Renal cortical epithelial cell (primary cell): Measurements from ENCODE around the gene KRT72. TPM values are rescaled to one million over a fixed set of nuclear protein-coding genes. Genes with fewer than 3 reads are reported as not detected.

Source experiments
- DNase-seq: peaks from one replicate; pipeline ENCODE4 v3.0.0-alpha.2; 2011; ENCODE audit warnings: low read depth
- total RNA-seq: library from RNA; depleted of rRNA; stranded (reverse); fragments of >200 nt; gene quantifications from 2 replicates; pipeline ENCODE4 v1.2.3, GENCODE V29; 2014

KRT72 gene
- not detected in 2 replicates for total RNA-seq

DNA sequence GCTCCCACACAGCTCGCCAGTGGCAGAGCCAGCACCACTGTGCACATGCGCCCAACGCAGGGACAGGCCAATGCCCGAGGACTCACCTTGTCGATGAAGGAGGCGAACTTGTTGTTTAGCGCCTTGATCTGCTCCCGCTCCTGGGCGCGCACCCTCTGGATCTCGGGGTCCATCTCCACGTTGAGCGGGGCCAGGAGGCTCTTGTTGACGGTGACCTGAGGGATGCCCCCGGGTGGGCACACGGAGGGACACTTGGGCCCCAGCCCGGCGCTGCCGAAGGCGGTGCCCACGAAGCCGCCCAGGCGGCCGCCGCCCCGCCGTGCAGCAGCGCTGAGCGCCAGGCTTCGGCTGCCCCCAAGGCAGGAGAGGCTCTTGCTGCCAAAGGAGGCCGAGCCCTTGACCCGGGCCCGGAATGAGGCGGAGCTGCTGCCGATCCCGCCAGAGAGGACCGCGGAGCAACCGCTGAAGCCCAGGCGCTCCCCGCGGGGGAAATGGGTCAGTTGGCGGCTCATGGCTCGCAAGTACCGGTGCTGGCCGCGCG lies at the start of gene KRT72:
Gene KRT72 (minus strand): TSS at position 523 of the 541 bp plus-strand sequence. CDS start 11 bp downstream, at position 512.
- DNase-seq: no peak

GRCh38 chr12:52650520-52651081 lies 49.3 kb upstream of the KRT72 start:
- DNase-seq: peak; percentile 16

GRCh38 chr12:52649066-52649465 lies 47.8 kb upstream of the KRT72 start:
- no peak for DNase-seq

DNA sequence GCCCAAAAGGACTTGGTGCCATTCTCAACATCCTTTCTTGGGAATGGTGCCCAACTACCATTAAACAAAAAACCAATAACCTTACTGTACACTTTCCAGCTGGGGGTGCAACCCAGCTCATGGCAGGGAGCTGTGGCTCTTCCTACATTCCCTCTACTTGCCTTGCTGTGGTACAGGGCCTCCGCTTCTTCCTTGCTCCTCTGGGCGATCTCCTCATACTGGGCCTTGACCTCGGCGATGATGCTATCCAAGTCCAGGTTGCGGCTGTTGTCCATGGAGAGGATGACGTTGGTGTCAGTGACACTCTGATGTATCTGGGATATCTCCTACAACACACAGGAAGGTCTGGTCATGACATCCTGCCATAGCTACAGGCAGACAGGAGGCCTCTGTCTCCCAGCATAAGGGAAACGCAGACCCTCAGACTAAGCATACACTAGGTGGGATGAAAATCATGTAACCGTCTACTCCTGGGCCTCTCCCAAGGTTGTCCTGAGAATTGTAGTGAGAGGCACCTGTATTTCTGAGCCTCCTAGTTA lies 46.8 kb upstream of the KRT72 start:
- no peak for DNase-seq

GRCh38 chr12:52647601-52648000 lies 46.3 kb upstream of the KRT72 start:
- DNase-seq: no peak

GRCh38 chr12:52646613-52647012 lies 45.4 kb upstream of the KRT72 start:
- no peak for DNase-seq

DNA sequence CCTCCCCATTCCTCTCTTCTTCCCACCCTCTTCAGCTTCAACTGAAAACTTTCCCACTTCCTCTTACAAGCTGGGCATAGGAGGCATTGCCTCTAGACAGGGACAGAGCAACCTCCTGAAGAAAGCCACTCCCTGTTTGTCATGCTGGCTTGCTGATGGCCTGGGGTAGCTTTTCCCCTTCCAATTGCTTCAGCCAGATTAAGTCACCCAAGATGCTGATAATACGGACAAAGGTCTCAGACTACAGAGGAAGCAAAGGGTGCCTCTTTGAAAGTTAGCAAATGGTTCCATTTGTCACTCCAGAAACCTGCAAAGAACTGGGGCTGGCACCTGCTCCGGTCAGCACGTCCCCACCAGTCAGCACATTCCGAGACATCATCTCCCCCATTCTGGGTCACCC lies 44.7 kb upstream of the KRT72 start:
- DNase-seq: no peak

DNA sequence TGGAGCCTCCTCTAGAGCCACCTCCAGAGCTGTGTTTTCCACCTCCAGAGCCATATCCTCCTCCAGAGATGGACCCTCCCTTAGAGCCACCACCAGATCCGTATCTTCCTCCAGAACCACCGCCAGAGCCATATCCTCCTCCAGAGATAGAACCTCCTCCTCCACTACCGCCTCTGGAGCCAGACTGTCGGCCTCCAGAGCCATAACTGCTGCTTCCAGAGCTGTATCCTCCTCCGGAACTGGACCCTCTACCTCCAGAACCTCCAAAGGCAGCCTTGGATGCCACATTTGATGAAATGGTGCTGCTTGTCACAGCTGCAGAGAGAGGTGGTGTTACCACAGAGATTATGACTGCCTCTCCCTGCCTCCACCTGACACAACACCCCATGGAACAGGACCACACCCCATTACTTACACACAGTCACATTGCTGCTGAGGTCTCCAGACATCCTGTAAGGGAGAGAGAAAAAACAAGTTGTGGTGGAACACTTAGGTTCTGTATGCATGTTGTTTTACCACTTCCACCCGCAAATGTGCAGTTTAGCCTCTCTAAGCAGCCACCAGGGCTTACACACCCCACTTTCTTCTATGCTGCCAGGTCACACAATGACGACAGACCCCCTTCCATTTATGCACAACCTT lies 44.0 kb upstream of the KRT72 start:
- DNase-seq: no peak

- DNase-seq: no peak
Observed at GRCh38 chr12:52644078-52644415, 42.8 kb upstream of the KRT72 start.

GRCh38 chr12:52643233-52644077 lies 42.2 kb upstream of the KRT72 start:
- DNase-seq: no peak

DNA sequence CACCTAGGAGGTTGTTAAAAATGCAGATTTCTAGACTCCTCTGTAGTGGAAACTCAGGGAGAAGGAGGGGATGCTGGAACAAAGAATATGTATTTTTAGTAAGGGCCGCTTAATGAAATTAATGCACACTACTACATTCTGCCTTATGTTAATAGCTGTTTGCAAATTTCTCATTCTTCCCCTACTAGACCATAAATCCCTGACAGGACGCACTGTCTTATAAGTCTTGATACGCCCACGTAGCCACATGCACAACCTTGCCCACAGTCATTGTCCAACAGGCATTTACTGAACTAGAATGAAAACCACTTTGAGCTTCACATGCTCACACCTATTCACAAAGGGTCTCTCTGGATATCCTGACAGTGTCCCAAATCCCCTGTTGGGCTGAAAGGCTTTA lies 40.2 kb upstream of the KRT72 start:
- no peak for DNase-seq

DNA sequence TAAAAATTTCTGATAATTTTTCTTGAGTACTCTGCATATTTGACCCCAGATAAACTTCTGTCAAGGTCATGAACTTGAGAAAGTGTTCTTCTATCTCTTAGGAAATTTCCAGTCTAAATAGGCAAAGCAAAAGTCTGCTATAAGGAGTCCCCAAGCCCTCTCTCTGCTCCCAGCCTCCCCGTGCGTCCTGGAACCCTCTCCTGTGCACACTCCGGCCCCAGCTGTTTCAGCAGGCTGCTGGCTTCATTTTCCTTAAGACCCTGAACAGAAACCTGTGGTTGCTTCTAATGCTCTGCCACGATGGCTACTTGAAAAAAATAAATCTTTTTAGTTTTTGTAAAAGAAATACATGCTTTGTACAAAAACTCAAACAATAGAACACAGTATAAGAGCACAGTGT lies 36.0 kb upstream of the KRT72 start:
- no peak for DNase-seq

DNA sequence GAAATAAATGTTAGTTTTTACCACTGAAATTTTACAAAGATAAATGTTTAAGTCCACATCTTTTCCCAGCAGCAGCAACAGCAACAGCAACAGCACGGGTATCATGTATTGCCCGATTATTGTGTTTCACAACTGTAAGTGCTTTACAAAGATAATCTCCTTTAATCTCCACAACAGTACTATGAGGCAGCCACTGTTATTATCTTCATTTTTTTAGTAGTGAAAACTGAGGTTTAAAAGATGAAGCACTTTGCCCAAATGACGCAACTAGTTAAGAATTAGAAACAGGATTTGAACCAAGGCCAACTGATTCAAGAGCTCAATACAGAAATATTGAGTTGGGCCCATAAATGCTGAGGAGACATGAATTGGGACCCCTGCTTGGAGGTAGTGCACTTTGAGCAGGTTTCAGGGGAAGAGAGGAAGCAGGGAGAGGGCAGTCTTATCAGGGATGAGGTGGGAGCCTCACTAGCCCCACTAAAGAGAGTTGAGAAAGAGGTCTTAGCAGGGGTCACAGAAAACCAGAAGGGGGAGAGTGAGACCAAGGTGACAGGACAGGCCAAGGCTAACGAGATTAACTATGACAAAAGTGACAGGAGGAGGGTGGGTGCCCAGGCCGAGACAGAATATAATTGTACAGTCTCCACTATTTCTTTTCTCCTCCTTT lies 35.5 kb upstream of the KRT72 start:
- no peak for DNase-seq

- DNase-seq: no peak
Observed at GRCh38 chr12:52636189-52636588, 34.9 kb upstream of the KRT72 start.

GRCh38 chr12:52634266-52635056 lies 33.2 kb upstream of the KRT72 start:
- DNase-seq: no peak

DNA sequence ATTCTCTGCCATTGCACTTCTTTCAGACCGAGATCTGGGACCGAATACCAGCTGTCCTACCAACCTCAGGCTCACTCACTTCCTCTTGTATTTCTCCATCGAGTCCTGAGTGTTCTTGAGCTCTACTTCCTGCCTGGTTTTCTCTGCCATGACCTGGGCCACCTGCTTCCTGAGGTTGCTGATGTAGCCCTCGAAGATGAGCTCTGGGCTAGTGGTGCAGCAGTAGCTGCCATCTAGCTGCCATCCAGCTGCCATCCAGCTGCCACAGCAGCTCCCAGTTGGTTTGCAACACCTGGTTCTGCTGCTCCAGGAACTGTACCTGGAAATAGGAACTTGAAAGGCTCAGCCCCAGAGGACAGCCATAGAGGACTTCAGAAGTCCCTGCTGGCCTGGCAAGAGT lies 32.1 kb upstream of the KRT72 start:
- DNase-seq: no peak

DNA sequence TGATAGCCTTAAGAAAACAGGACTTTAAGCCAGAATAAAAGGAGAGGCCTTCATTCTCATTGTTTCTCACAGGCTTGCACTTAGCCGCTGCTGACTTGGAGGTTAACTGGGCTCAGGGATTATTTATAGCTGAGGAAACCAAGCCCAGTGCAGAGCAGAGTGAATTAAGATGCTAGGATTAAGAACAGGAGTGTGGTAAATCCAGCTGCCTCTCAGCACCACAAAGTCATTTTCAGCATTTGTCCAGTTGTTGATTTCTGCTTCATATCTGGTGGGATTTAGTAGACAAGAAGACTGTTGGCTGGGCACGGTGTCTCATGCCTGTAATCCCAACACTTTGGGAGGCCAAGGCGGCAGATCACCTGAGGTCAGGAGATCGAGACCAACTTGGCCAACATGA lies 31.4 kb upstream of the KRT72 start:
- DNase-seq: no peak

- DNase-seq: no peak
Observed at GRCh38 chr12:52631676-52632459, 30.6 kb upstream of the KRT72 start.

DNA sequence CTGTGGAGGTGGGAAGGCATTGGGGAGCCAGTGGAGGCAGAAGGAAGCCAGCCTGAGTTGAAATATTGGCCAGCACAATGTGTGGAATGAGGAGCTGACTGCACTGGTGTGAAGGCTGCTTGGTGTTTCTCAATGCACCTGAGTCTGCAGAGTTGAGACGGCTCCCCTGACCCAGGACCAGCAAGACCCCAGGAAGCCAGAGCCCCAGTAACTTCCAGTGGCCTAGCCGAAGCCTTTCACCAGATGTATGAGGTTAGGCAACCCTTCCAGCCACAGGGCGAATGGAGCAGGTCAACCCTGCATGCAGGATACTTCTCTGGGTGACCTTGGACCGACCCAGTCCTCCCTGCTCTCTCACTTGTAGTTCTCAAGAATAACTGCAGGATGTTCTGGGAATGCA lies 30.0 kb upstream of the KRT72 start:
- no peak for DNase-seq

GRCh38 chr12:52630599-52631200 lies 29.4 kb upstream of the KRT72 start:
- no peak for DNase-seq
